NCI-H146 treated with DMSO at 0.1 percent for 48 hours (cell line): Measurements from ENCODE around the gene FAM9C.
"Not testable (repeated sequence)": the region's sequence is repeated elsewhere in the genome, so short reads cannot be mapped to it uniquely, and the experiment has no call there.

Experiments
- DNase-seq: peaks from one replicate; lab custom pipeline; 2025; ENCODE audit not compliant: unreplicated experiment; lab: John Stamatoyannopoulos, UW

FAM9C gene

GRCh38 chrX:13076176-13076961, 31.9 kb upstream of the FAM9C start:
- no peak for DNase-seq

- no peak for DNase-seq
Observed at GRCh38 chrX:13074297-13075262, 30.2 kb upstream of the FAM9C start.

GRCh38 chrX:13069771-13070416, 25.5 kb upstream of the FAM9C start:
- no peak for DNase-seq

- no peak for DNase-seq
Observed at GRCh38 chrX:13068651-13069050, 24.2 kb upstream of the FAM9C start.

- no peak for DNase-seq
Observed at GRCh38 chrX:13067773-13068172, 23.4 kb upstream of the FAM9C start.

- DNase-seq = no peak
Observed at GRCh38 chrX:13066391-13066790, 22.0 kb upstream of the FAM9C start.

- DNase-seq = no peak
Observed at GRCh38 chrX:13064599-13065143, 20.3 kb upstream of the FAM9C start.

GRCh38 chrX:13063124-13063523, 18.7 kb upstream of the FAM9C start:
- not testable (repeated sequence) for DNase-seq

- not testable (repeated sequence) for DNase-seq
Observed at GRCh38 chrX:13062331-13062730, 17.9 kb upstream of the FAM9C start.

GRCh38 chrX:13061215-13061708, 16.8 kb upstream of the FAM9C start:
- not testable (repeated sequence) for DNase-seq

- peak; percentile 13 for DNase-seq
Observed at GRCh38 chrX:13059637-13060499, 15.4 kb upstream of the FAM9C start.

- no peak for DNase-seq
Observed at GRCh38 chrX:13055486-13055885, 11.1 kb upstream of the FAM9C start.

- DNase-seq = no peak
Observed at GRCh38 chrX:13053171-13053570, 8.8 kb upstream of the FAM9C start.

GRCh38 chrX:13051529-13052172, 7.2 kb upstream of the FAM9C start:
- no peak for DNase-seq

GRCh38 chrX:13051167-13051528, 6.7 kb upstream of the FAM9C start:
- no peak for DNase-seq

GRCh38 chrX:13050151-13050550, 5.7 kb upstream of the FAM9C start:
- no peak for DNase-seq

- no peak for DNase-seq
Observed at GRCh38 chrX:13048280-13048679, 3.9 kb upstream of the FAM9C start.

- DNase-seq = no peak
Observed at GRCh38 chrX:13047759-13048158, 3.3 kb upstream of the FAM9C start.

GRCh38 chrX:13046141-13046855, 1.9 kb upstream of the FAM9C start:
- DNase-seq = no peak
